Fibroblast of lung (primary cell): ENCODE data around the gene RXRA.

Experiments used
- EZH2 ChIP-seq: IDR thresholded peaks from 2 replicates; pipeline ENCODE4 v1.5.1; 2012; ENCODE audit warnings: low read length, control low read depth, mild to moderate bottlenecking; ENCODE audit errors: missing control alignments
- TF ChIP-seq, protein P1 (sequence below), 2 donors: IDR thresholded peaks in 1 of 2; conservative IDR thresholded peaks in 1 of 2; 1 replicate in 1 of 2; 2 replicates in 1 of 2; pipeline ENCODE4 v1.5.1; 2011 to 2012; ENCODE audit warnings: low read length in 2 of 2, control low read depth in 1 of 2, inconsistent platforms in 1 of 2, low read depth in 1 of 2, mild to moderate bottlenecking in 1 of 2

DNA sequence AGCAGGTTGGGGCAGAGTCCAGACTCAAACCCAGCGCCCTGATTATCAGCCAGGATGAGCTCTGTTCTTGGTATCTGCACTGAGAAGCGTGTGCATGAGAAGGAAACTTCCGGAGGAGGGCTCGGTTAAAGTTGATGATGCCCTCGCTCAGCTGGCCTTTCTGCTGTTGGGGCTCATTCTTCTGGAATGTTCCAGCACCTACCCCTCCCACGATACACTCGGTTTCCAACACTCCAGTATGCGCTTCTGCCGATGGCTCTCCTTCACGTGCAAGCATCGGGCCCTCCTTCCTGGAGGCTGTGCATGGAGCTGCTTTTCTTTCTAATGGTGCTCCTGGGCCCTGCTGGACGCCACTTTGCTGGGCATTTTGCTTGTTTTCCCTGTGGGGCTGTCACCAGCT is 134.0 kb downstream of the RXRA start:
- TF ChIP-seq, protein P1, sequence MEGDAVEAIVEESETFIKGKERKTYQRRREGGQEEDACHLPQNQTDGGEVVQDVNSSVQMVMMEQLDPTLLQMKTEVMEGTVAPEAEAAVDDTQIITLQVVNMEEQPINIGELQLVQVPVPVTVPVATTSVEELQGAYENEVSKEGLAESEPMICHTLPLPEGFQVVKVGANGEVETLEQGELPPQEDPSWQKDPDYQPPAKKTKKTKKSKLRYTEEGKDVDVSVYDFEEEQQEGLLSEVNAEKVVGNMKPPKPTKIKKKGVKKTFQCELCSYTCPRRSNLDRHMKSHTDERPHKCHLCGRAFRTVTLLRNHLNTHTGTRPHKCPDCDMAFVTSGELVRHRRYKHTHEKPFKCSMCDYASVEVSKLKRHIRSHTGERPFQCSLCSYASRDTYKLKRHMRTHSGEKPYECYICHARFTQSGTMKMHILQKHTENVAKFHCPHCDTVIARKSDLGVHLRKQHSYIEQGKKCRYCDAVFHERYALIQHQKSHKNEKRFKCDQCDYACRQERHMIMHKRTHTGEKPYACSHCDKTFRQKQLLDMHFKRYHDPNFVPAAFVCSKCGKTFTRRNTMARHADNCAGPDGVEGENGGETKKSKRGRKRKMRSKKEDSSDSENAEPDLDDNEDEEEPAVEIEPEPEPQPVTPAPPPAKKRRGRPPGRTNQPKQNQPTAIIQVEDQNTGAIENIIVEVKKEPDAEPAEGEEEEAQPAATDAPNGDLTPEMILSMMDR (conservative IDR thresholded peaks at IDR 0.05 in 1 of 2, IDR thresholded peaks at IDR 0.05 in 1 of 2; ENCODE audit: low read depth in 1 of 2, low read length in 2 of 2): no peak
- no peak for TF ChIP-seq EZH2
